HS-5 (cell line): ENCODE data around the gene EDA2R.

Experiments used
- DNase-seq: peaks from one replicate; pipeline ENCODE4 v3.0.0-alpha.2; 2012; ENCODE audit warnings: low read depth

EDA2R gene, protein sequence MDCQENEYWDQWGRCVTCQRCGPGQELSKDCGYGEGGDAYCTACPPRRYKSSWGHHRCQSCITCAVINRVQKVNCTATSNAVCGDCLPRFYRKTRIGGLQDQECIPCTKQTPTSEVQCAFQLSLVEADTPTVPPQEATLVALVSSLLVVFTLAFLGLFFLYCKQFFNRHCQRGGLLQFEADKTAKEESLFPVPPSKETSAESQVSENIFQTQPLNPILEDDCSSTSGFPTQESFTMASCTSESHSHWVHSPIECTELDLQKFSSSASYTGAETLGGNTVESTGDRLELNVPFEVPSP

DNA sequence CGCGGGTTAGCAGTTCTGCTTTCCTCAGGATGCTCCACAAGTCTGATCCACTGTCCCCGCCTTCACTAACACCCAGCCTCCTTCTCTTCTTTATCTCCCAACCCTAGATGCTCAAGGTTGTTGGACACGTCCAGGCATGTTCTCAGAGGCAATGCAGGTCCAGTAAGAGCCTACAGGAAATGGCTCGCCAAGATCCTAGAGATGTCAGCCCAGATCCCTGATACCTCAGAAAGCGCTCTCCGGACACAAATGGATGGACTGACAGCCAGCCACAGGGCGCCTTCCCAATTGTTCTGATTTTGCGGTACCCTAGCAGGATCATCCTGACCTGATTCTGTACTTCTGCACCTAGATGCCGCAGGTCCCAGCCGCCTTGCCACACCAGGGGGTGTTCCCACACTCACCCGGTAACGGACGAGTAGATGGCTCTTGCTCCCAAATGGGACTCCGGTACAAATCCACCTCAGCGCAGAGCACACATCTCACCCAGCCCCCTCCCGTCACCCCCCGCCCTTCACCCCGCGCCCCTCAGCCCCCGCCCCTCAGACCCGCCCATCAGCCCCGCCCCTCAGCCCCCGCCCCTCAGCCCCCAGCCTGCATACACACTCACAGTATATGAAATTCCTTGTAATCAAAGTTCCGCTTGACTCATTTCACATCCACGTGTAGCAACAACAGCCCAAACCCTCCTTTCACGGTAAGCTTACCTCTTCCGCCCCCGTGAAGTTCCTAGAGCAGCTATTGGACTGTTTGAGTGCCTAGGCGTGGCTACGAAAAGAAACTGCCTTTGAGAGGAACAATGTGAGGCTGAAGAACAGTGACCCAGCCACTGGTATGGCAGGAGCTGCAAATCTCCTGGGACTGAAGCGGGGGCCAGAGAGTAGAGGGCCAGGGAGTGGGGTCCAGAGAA is at the start of gene EDA2R:
TSS of gene EDA2R (minus strand) at position 488 of the 910 bp plus-strand sequence. CDS start 23,058 bp downstream, outside the sequence.
- DNase-seq, result peak; percentile 48

DNA sequence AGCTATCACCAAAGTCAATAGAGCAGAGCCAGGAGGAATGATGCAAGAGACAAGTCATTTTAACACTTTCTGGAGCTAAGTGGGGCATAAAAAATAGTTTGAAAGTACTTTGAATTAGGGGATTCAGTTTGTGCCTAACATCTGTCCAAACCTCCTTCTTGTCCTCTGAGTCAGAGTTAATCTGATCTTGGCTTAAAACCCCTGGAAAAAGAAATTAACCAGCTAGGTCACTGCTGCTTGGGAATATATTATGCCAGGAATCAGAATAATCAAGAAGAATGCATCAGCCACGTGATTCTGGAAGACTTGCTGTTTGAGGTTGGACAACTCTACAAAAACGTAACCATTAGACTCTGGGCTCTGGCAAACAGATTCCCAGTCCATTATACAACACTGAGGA is 45.3 kb upstream of the EDA2R start:
- DNase-seq, result no peak

DNA sequence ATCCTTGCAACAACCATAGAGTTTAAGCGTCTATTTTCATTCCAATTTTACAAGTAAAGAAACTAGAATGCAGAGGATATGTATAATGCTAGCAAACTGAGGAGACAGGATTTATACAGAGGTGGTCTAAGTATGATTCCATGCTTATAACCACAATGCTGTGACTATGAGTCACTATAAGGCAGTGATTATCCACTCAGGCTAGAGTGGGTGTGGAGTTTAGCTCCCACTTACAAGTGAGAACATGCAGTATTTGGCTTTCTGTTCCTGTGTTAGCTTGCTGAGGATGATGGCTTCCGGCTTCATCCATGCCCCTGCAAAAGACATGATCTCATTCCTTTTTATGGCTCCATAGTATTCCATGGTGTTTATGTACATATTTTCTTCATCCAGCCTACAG is 41.6 kb upstream of the EDA2R start:
- DNase-seq, result no peak

DNA sequence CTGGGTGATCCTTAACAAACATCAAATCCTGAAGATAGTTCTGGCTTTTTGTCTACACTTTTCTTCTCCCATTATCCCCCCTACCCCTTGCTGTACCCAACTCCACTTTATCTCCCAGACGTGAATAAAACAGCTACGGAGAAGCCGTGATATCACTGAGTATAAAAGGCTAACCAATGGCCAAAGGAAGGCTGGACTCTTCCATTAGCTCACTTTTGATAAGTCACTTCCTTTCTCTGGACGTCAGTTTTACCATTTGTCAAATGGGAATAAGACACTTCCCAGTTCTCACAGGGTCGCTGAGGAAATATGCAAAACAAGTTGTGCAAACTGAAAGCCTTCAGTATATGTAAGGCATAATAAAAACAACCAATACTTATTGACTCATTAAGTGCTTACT is 38.6 kb upstream of the EDA2R start:
- no peak for DNase-seq

DNA sequence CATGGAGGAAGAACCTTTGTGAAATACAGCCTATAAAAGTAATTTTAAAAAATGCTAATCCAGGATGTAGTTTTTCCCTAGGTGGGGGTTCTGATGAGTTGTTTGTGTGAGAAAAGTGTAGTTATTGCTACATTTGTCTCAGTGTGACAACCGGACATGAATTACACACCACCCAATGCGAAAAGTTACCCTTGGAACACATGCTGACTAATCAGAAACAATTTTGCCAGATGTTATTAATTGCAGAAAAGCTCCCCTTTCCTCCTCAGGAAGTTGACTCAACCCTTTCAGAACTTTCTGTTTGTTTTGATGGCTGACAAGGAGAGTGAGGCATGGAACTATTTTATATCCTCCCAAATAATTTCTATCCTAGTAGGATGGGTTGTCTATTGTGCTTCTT is 38.1 kb upstream of the EDA2R start:
- peak; percentile 63 for DNase-seq

DNA sequence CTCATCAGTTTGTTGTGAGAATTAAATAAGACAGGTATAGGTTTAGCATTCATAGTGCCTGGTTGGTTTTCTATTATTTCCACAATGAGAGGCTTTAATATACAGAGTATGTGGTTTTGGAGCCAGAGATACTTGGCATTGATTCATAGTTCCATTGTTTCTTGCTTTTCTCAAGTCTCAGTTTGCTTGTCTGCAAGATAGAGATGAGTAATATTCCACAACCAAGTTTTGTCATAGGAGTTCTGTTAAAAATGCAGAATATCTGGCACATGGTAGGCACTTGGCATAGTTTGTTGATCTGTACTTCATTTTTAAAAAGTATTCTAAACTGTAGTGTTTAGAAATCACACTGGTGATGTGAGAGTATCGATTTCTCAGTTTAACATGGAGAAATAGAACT is 37.5 kb upstream of the EDA2R start:
- DNase-seq, result no peak

DNA sequence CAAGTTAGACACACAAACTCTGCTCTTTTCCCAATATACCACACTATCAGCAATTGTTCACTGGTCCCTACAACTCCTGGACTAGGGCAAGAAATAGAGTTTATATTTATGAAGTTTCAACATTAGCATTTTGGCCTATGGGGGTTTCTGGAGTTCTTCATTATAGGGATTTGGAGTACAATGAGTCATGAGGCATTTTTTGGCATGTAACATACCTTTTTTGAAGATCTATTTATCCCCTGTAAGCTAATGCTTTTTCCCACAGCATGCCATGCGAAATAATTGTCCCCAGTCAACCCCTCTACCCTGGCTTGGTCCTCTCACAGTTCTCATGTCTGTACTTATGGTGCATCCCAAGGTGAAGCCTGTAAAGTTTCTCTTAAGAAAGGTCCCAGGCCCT is 36.7 kb upstream of the EDA2R start:
- DNase-seq, result no peak

DNA sequence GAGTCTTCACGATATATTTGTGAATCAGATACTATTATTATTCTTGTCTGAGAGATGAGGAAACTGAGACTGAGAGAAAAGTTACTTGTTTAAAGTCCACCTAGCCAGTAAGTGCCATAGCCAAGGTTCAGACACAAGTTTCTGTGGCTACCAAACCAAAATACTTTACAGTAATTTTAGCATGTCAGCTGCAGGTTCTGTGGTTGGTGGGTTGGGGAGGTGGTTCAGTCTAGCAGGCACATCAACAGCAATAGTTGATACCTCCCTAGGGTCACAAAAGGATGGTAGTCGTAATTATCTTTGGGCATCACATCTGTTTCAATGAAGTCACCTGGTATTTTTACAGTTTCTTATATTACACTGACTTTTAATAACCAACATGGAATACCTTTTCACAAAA is 35.6 kb upstream of the EDA2R start:
- no peak for DNase-seq

DNA sequence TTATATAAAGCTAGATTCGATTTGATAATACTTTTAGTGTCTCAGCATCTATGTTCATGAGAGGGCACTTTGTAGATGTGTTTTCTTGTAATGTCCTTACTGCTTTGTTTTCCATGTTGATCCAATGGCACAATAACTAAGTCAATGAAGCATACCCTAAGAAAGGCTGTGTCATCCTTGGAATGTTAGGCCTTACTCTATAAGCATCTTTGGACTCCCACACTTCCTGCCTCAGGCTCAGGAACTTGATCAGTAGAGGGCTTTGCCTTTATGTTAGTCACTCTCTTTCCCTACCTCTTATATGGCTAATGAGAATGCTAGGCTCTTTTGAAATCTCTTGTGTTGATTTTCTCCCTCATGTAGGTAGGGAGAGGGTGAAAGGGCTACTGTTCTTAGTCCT is 33.2 kb upstream of the EDA2R start:
- DNase-seq, result no peak

DNA sequence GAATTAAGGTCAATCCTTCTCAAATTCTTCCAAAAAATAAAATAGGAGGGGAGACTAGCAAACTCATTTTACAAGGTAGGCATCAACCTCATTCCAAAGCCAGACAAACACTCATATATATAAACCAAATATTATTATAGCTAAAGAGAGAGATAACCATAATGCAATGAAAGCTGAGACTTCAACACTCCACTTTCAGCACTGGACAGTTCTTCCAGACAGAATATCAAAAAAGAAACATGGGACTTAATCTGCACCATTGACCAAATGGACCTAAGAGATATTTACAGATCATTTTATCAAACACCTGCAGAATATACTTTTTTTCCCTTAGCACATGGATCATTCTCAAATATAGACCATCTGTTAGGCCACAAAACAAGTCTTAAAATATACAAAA is 15.5 kb upstream of the EDA2R start:
- no peak for DNase-seq

DNA sequence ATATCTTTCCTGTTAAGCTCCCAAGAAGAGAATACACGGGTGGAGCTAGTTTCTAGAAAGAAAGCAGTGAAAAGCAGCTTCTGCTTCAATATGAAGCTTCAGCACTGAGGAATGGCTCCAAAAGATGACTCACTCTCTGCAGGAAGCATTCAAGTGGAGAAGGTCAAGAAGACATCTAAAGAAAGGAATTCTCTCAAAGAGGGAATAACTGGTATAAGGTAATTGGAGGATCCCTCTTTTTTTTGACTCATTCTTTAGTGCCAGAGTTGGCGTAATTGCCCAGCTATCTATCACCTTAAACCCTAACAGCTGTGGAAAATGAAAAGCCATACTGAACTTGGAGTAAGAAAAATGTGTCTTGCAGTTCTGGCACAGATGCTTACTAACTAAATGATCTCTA is 3.5 kb downstream of the EDA2R start:
- DNase-seq, result peak; percentile 62

DNA sequence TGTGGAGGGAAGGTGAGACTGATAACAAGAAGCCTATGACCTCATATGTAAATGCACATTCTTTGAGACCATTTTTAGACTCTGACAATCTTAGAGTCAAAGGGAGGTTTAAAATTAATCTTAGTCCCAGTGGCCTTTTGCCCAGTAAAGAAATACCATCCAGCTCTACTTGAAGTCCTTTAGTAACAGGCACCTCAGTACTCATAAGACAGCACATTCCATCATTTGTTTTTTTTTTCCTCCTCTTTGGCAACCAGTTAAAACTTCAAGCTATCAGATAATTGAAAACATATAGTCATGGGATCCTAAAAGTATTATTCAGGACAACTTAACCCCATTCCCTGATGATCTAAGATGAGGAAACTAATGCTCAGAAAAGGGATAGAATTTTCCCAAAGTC is 4.6 kb downstream of the EDA2R start:
- DNase-seq, result no peak

DNA sequence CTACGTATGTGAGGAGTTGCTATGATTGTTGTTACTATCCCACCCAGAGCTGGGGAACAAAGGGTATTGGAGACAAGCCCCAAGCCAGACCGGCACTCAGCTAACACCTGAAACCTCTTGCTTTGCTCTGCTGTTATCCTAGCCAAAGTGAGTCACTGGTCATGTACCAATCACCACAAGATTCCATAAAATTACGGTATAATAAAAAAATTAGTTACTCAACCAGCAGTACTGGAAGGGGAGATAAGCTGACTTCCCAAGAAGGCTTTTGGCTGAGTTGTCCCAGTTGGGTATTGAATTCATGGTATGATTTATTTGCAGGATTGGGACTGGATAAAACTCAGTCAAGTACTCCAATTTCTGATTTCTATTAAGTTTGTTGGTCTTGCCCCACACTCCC is 5.3 kb downstream of the EDA2R start:
- DNase-seq, result peak; percentile 49

DNA sequence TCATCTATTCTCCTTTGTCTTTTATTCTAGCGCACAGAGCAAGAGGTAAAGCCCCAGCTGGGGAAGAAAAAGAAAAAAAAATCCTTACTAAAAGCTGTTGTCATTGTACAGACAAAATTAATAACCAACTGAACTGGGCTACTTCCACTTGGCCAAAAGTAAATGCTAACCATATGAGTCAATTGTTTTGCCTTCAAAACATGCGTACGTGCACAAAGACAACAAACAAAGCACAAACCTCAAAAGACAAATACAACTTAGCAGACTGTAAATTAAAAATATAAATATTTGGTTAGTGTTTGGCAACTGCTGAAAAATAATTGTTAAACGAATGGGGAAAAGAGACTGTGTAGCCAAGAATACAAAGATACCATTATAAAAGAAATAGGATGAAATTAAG is 5.9 kb downstream of the EDA2R start:
- DNase-seq, result no peak

DNA sequence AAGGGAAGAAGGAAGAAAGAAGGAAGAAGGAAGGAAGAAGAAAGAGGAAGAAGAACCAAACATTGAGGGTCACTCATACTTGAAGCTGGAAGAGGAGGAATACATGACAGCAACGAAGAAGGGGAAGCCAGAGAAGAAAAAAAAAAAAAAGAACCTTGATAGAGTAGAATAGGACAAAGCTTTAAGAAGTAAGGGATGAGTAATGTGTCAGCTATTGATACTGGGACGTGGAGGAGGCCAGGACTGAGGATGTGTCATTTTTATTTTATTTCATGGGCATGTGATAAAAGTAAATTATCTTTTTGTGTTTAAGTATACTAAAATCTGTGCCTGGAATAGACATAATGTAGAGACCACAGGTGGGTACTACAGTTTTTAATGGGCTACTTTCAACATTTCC is 6.4 kb downstream of the EDA2R start:
- DNase-seq, result no peak

DNA sequence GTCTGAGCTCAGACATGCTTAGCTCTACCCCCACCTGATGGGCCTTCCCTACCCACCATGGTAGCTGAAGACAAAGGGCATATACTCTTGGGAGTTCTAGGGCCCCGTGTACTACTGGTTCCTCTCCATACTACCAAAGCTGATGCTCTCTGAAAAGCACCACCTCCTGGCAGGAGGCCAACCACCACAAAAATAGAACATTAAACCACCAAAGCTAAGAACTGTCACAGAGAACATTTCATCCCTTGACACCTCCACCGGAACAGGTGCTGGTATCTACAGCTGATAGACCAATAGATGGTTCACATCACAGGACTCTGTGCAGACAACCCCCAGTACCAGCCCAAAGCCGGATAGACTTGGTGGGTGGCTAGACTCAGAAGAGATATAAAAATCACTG is 13.4 kb downstream of the EDA2R start:
- no peak for DNase-seq

DNA sequence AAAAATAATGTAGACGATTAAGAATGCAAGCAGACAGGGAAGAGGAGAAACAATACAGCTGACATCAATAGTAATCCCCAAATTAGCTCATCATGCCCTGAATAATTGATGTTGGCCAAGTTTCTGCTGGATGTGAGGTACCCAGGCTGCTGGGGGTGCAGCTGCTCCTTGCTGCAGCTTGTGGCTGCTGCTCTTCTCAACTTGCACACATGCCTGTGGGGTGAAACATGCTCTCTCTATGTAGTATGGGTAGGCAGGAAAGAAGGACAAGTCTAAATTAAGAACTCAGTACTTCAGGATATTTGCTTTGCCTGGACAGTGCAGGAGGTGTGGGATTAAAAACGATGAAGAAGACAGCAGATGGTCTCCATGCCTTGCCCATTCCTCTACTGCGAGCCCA is 16.7 kb downstream of the EDA2R start:
- no peak for DNase-seq

DNA sequence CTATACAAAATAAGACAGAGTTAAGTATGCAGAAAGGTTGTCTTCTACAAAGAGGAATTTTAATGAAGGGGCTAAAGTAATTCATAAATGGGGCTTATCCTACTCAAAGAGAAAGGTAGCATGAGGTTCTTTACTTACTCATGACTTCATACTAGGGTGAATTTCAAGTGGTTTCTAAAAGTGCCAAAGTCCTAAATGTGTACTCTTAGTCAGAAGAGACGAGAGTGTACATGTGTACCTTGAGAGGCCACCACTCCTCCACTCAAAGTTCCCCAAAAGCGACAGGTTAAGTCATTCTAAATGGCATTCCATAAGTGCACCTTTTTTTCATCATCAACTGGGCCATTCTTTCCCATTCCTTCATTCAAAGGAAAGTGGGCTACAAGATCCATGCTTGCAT is 21.9 kb downstream of the EDA2R start:
- no peak for DNase-seq

DNA sequence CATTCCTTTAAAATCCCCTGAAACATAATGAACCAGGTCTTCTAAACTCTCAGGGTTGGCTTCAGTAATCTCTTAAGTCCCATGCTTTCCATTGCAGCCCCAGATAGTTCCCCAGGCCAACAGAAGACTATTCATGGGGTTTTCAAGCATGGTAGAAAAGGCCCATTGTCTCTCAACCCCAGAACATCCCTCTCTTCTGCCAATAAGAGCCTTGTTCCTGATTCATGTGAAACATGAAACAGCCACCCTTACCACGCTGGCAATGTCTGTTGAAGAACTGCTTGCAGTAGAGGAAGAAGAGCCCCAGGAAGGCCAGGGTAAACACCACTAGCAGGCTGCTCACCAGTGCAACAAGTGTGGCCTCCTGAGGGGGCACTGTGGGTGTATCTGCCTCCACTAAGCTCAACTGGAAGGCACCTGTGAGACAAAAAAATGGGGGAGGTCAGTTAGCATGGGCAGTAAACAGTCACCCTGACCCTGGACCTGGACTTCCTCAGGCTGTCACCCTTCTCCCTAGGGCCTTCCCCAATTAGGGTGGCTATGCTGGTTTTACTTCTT is 36.4 kb downstream of the EDA2R start:
- no peak for DNase-seq

DNA sequence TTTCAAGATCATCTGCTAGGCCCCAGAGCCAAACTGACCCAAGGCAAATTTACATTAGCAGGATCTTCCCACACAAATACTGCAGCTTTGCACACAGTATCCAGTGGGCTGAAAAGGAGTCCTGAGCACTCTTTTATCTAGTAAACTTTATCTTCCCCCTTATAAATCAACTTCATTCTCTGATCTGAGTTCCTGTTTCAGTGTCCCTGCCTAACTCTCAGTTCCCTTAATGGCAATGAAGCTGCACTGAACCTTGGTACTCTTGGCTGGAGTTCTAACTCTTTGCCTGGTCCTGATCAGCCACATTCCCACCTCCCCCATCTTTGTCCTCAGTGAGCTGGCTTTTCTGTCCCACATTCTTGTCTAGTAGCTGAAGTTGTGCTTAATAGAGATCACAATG is 37.4 kb downstream of the EDA2R start:
- DNase-seq, result no peak

DNA sequence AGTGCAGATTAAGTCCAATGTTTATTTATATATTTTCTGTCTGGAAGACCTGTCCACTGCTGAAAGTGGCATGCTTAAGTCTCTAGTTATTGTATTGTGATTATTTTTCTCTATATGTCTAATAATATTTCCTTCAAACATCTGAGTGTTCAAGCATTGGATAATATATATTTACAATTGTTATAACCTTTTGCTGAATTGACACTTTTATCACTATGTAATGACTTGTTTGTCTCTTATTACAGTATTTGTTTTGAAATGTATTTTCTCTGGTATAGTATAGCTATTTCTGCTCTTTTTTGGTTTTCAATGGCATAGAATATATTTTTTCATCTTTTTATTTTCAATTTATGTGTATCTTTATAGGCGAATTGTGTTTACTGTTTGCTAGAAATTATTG is 59.7 kb downstream of the EDA2R start:
- DNase-seq, result no peak

DNA sequence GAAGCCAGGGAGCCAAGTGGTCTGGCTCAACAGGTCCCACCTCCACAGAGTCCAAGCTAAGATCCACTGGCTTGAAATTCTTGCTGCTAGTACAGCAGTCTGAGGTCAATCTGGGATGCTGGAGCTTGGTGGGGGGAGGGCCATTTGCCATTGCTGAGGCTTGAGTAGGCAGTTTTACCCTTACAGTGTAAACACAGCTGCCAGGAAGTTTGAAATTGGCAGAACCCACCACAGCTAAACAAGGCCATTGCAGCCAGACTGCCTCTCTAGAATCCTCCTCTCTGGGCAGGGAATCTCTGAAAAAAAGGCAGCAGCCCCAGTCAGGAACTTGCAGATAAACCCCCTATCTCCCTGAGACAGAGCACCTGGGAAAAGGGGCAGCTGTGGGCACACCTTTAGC is 84.9 kb downstream of the EDA2R start:
- no peak for DNase-seq

DNA sequence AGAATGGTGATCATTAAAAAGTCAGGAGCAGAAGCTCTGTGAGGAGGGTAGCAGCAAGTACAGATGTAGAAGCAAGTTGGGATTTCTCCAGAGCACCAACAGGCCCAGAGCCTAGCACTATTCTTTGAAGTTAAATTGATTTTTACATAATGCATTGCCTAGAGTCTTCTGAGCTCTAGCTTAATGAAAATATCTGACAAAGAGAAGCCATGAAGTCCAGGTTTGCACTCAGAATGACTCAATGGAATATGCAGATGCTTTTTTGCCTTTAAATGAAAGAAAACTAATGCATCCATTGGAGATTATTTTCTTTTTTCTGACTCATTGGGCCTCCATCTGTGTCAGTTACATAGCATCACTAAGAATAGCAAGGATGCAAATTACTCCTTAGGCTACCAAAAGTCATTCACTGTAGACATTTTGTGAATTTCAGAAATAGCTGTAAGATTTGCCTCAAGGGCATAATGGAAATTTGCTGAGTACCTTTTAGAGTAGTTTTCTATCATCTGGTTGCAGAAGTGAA is 91.0 kb downstream of the EDA2R start:
- no peak for DNase-seq
